NT2/D1 (cell line): ENCODE measurements around the gene CRYBB1.

ENCODE experiments used
- YY1 ChIP-seq: IDR thresholded peaks from 2 replicates; pipeline ENCODE4 v1.6.1; 2011; ENCODE audit not compliant: insufficient read length, insufficient read depth
- ZNF274 ChIP-seq: IDR thresholded peaks from 2 replicates; pipeline ENCODE4 v1.6.1; 2011; ENCODE audit warnings: mild to moderate bottlenecking, low read depth, low read length

DNA sequence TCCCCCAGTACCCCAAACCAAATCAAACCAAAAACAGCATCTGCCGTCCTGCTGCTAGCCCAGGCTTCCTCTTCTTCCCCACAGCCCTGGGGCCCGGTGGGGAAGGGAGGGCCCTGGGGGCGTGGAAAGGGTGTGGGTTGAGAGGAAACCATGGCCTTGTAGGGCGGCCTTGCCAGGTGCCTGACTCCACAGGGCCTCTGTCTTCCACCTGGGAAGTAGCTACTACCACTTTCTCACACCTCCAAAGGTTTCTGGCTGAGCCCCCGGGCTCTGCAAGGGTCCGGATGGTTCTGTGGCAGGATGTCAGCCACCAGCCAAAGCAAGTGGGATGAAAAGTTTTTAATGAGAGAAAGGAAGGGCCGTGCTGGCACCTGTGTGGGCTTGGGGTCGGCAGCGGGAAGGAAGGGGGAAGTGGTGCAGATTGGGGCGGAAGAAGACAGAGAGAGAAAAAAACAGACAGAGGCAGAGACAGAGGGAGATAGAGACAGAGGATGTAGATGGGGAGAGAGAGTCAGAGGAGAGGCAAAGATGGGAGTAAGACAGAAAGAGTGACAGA, 38.4 kb downstream of the CRYBB1 start:
- TF ChIP-seq ZNF274, result no peak
- TF ChIP-seq YY1, result no peak
